HCT116 (cell line): Measurements from ENCODE around the gene ZNF606. TPM values are rescaled to one million over a fixed set of nuclear protein-coding genes. Genes with fewer than 3 reads are reported as not detected.

Experiments used
- ATAC-seq: fragments of 200-7000 bp; cut with Tn5 transposase; 2 replicates; pipeline ENCODE4 v1.9.1; 2020; ENCODE audit warnings: mild to moderate bottlenecking, moderate library complexity
- BruUV-seq: library from RNA; stranded (reverse); fragments of 400-500 nt; replicated peaks from 2 replicates; lab custom pipeline; 2021; lab: Mats Ljungman, UMichigan
- CTCF ChIA-PET: fragments of 300-600 bp; sonication (Branson Sonifier 250); formaldehyde crosslinking; loops from one replicate; lab custom pipeline; 2021; ENCODE audit warnings: antibody characterized with exemption; lab: Charles Lee
- POLR2A ChIA-PET: fragments of 300-600, 350-600 bp; sonication (Branson Sonifier 250); formaldehyde crosslinking; loops from one replicate; lab custom pipeline; 2021; ENCODE audit warnings: antibody characterized with exemption; lab: Charles Lee
- RAD21 ChIA-PET, 2 experiments: fragments of 300-600 bp; sonication (Branson Sonifier 250); formaldehyde crosslinking; loops; one replicate each; lab custom pipeline; 2023; ENCODE audit warnings: low total read pairs in 2 of 2; ENCODE audit not compliant: uncharacterized antibody in 2 of 2, unreplicated experiment in 2 of 2, low non-redundant PET in 1 of 2; lab: Charles Lee
- DNase-seq: peaks from one replicate; pipeline ENCODE4 v3.0.0-alpha.2; 2010; ENCODE audit warnings: low read depth, low spot score
- H2AFZ ChIP-seq: fragments of 200-600 bp; shearing (Covaris generic), sonication (generic); 2 replicates; pipeline ENCODE4 v1.6.1; 2017; ENCODE audit warnings: low read depth, mixed run types, mixed read lengths, antibody characterized with exemption, low read length; ENCODE audit not compliant: poor library complexity, severe bottlenecking
- H3K27ac ChIP-seq: 2 replicates; pipeline ENCODE4 v1.5.1; 2012; ENCODE audit warnings: low read depth, low read length
- H3K27me3 ChIP-seq: fragments of 200-600 bp; sonication (generic); 2 replicates; pipeline ENCODE4 v1.6.1; 2016; ENCODE audit warnings: mixed run types, low read length, mixed read lengths; ENCODE audit not compliant: insufficient read depth
- H3K36me3 ChIP-seq, 2 experiments: fragments of 200-500 bp in 1 of 2; fragments of 200-600 bp in 1 of 2; sonication (Bioruptor generic) in 1 of 2; sonication (generic) in 1 of 2; 2 replicates each; pipeline versions ENCODE4 v1.5.1 to v1.6.1; 2014 to 2016; ENCODE audit warnings: low read length in 2 of 2, inconsistent platforms in 1 of 2, mixed read lengths in 1 of 2, mixed run types in 1 of 2; ENCODE audit not compliant: insufficient read depth in 2 of 2, control insufficient read depth in 1 of 2
- H3K4me1 ChIP-seq, 2 experiments: fragments of 200-600 bp in 1 of 2; sonication (generic) in 1 of 2; 2 replicates each; pipeline versions ENCODE4 v1.5.1 to v1.6.1; 2012 to 2017; ENCODE audit warnings: low read length in 2 of 2, inconsistent platforms in 1 of 2, mild to moderate bottlenecking in 1 of 2, mixed read lengths in 1 of 2, mixed run types in 1 of 2, moderate library complexity in 1 of 2; ENCODE audit not compliant: insufficient read depth in 2 of 2, control insufficient read depth in 1 of 2
- H3K4me2 ChIP-seq: fragments of 200-600 bp; sonication (generic); 2 replicates; pipeline ENCODE4 v1.6.1; 2017; ENCODE audit warnings: mixed run types, low read length, mixed read lengths
- H3K4me3 ChIP-seq, 2 experiments: fragments of 200-600 bp in 1 of 2; sonication (generic) in 1 of 2; replicated peaks in 1 of 2; 2 replicates each; pipeline ENCODE4 v1.5.1; 2011 to 2016; ENCODE audit warnings: low read length in 2 of 2, control low read depth in 1 of 2, low read depth in 1 of 2, mild to moderate bottlenecking in 1 of 2, mixed read lengths in 1 of 2, mixed run types in 1 of 2
- H3K79me2 ChIP-seq: fragments of 200-600 bp; sonication (generic); 2 replicates; pipeline ENCODE4 v1.6.1; 2017; ENCODE audit warnings: mild to moderate bottlenecking, mixed run types, low read length, moderate library complexity, mixed read lengths; ENCODE audit not compliant: insufficient read depth
- H3K9ac ChIP-seq: fragments of 200-600 bp; sonication (generic); 2 replicates; pipeline ENCODE4 v1.6.1; 2016; ENCODE audit warnings: low read length, mixed read lengths
- H3K9me2 ChIP-seq: fragments of 200-600 bp; sonication (generic), shearing (Covaris generic); 2 replicates; pipeline ENCODE4 v1.6.1; 2017; ENCODE audit warnings: mixed run types, mild to moderate bottlenecking, moderate library complexity; ENCODE audit not compliant: insufficient read depth
- H3K9me3 ChIP-seq, 2 experiments: fragments of 200-500 bp in 1 of 2; fragments of 200-600 bp in 1 of 2; sonication (Bioruptor generic) in 1 of 2; sonication (generic) in 1 of 2; 2 replicates each; pipeline ENCODE4 v1.6.1; 2014 to 2017; ENCODE audit warnings: low read length in 2 of 2, mixed read lengths in 2 of 2, inconsistent platforms in 1 of 2, low read depth in 1 of 2, mild to moderate bottlenecking in 1 of 2, mixed run types in 1 of 2, moderate library complexity in 1 of 2; ENCODE audit not compliant: control insufficient read depth in 1 of 2, insufficient read depth in 1 of 2
- H4K20me1 ChIP-seq: fragments of 200-600 bp; sonication (generic), shearing (Covaris generic); 2 replicates; pipeline ENCODE4 v1.6.1; 2017; ENCODE audit warnings: mixed run types, mild to moderate bottlenecking, moderate library complexity; ENCODE audit not compliant: insufficient read depth
- EGR1 ChIP-seq: IDR thresholded peaks from 2 replicates; pipeline ENCODE4 v1.6.1; 2012; ENCODE audit warnings: low read depth
- ELF1 ChIP-seq: IDR thresholded peaks from 2 replicates; pipeline ENCODE4 v1.6.1; 2012; ENCODE audit warnings: low read depth, borderline replicate concordance
- FOSL1 ChIP-seq: IDR thresholded peaks from 2 replicates; pipeline ENCODE4 v1.6.1; 2012; ENCODE audit warnings: low read depth
- SRF ChIP-seq: IDR thresholded peaks from 2 replicates; pipeline ENCODE4 v1.6.1; 2012; ENCODE audit warnings: low read depth
- TCF7L2 ChIP-seq: IDR thresholded peaks from 2 replicates; pipeline ENCODE4 v1.7.0; 2011; ENCODE audit warnings: borderline replicate concordance, inconsistent platforms; ENCODE audit not compliant: insufficient read depth, insufficient read length; ENCODE audit errors: extremely low read depth
- YY1 ChIP-seq: IDR thresholded peaks from 2 replicates; pipeline ENCODE4 v1.6.1; 2011; ENCODE audit warnings: low read length, low read depth, moderate library complexity, mild to moderate bottlenecking; ENCODE audit not compliant: insufficient replicate concordance; ENCODE audit errors: extremely low read depth
- intact Hi-C: fragments of 100-400 bp; cut with micrococcal nuclease; formaldehyde crosslinking; loops from 2 replicates; pipeline ENCODE4 v1.10.0; 2022
- total RNA-seq: library from RNA; stranded (reverse); gene quantifications from one replicate; pipeline ENCODE4 v1.2.1, GENCODE V29; 2021; ENCODE audit not compliant: unreplicated experiment
- TF ChIP-seq, protein P1 (sequence below): IDR thresholded peaks from 2 replicates; pipeline ENCODE4 v1.6.1; 2012

Gene ZNF606
- total RNA-seq, 1 experiment from 2014 or later: 0.05 TPM

DNA sequence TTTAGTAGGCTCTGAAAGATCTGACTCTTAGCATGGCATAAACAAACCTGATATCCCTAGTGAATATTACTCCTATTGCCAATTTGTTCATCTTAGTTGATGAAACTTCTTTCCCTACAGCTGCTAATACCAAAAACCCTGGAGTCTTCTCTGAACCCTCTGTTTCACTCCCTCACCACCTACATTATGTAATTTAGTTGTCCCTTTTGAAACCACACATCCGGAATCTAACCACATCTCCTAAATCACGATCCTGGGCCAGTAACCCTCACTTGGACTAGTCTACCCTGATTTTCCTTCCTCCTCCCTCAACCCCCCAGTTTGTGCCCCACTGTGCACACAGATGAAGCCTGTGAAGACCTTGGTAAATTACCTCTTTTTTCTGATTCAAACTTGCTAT lies 56.3 kb downstream of the ZNF606 start:
- Histone ChIP-seq H4K20me1 (no peaks in the 10 kb centered on the region), H2AFZ (no peak overlapping the region), H3K36me3 (no peaks in the 10 kb centered on the region), H3K9me3 (peaks cover 8 to 21% of the 10 kb centered on the region in 2 experiments; a peak in 2 of 4 replicates), H3K4me1 (no peaks in the 10 kb centered on the region), H3K79me2 (no peaks in the 10 kb centered on the region), H3K4me2 (no peak overlapping the region), H3K9me2 (no peaks in the 10 kb centered on the region), H3K9ac (no peak overlapping the region), H3K27me3 (no peaks in the 10 kb centered on the region), H3K27ac (no peak overlapping the region), H3K4me3 (no peak overlapping the region)
- ATAC-seq (no peak), DNase-seq (no peak)
- TF ChIP-seq EGR1: no peak
- no peak for TF ChIP-seq FOSL1
- TF ChIP-seq ELF1: no peak
- ChIA-PET POLR2A (no interaction called here), CTCF (no interaction called here), RAD21 (no interaction called here)
- no TSS peak for BruUV-seq
- intact Hi-C loops: no loop called here

DNA sequence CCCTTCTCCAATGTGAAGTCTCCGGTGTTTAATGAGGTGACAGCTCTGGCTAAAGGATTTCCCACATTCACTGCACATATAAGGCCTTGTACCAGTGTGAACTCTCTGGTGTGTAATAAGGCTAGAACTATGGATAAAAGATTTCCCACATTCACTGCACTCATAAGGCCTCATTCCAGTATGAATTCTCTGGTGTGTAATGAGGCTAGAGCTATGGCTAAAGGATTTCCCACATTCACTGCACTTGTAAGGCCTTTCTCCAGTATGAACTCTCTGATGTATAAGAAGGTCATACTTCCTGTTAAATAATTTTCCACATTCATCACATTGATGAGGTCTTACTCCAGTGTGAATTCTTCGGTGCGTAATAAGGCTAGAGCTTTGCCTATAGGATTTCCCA lies 61.0 kb downstream of the ZNF606 start:
- Histone ChIP-seq H2AFZ (no peak overlapping the region), H3K79me2 (no peaks in the 10 kb centered on the region), H3K27ac (no peak overlapping the region), H3K27me3 (no peaks in the 10 kb centered on the region), H3K9me2 (no peaks in the 10 kb centered on the region), H3K4me2 (no peak overlapping the region), H3K4me1 (no peaks in the 10 kb centered on the region), H3K9ac (no peak overlapping the region), H3K4me3 (no peak overlapping the region), H3K36me3 (no peaks in the 10 kb centered on the region), H3K9me3 (peaks cover 8 to 14% of the 10 kb centered on the region in 2 experiments; a peak in 2 of 4 replicates), H4K20me1 (no peaks in the 10 kb centered on the region)
- TF ChIP-seq, protein P1, sequence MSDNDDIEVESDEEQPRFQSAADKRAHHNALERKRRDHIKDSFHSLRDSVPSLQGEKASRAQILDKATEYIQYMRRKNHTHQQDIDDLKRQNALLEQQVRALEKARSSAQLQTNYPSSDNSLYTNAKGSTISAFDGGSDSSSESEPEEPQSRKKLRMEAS: no peak
- TF ChIP-seq TCF7L2 (no peak), SRF (no peak), YY1 (no peak)
- ChIA-PET CTCF (no interaction called here), POLR2A (no interaction called here), RAD21 (no interaction called here)
- intact Hi-C loops: no loop called here
- DNase-seq (no peak), ATAC-seq (no peak)
- BruUV-seq: no TSS peak
